GM18499 (cell line): Measurements from ENCODE around the gene RUVBL2.
A peak's percentile ranks its signal among the peaks of the same experiment; 100 is the strongest.

Experiments
- ATAC-seq: cut with Tn5 transposase; IDR thresholded peaks from one replicate; pipeline ENCODE4 v1.9.1; 2021; ENCODE audit warnings: moderate number of reproducible peaks; ENCODE audit not compliant: insufficient read depth, unreplicated experiment

Gene RUVBL2

GRCh38 chr19:48993175-48994034, at the start of gene RUVBL2, which contains the start of gene GYS1:
TSS of gene RUVBL2 (plus strand) at chr19:48993887. CDS start at chr19:48993912, 25 bp downstream.
TSS of gene GYS1 (minus strand) at chr19:48993309. CDS start at chr19:48993112, 197 bp downstream.
- peak; percentile 76 for ATAC-seq

GRCh38 chr19:48945415-48945814, 48.3 kb upstream of the RUVBL2 start:
- ATAC-seq: no peak

GRCh38 chr19:48945817-48946216, 47.9 kb upstream of the RUVBL2 start:
- no peak for ATAC-seq

GRCh38 chr19:48946463-48947257, 47.0 kb upstream of the RUVBL2 start:
- no peak for ATAC-seq

GRCh38 chr19:48947258-48947542, 46.5 kb upstream of the RUVBL2 start:
- ATAC-seq: no peak

GRCh38 chr19:48950159-48950558, 43.5 kb upstream of the RUVBL2 start:
- no peak for ATAC-seq

GRCh38 chr19:48950830-48951519, 42.7 kb upstream of the RUVBL2 start:
- ATAC-seq: no peak

- no peak for ATAC-seq
Observed at GRCh38 chr19:48953141-48953540, 40.5 kb upstream of the RUVBL2 start.

GRCh38 chr19:48953990-48954594, 39.6 kb upstream of the RUVBL2 start:
- no peak for ATAC-seq

GRCh38 chr19:48954595-48955307, 38.9 kb upstream of the RUVBL2 start, which contains the start of gene BAX:
TSS of gene BAX (plus strand) at chr19:48954875. CDS start at chr19:48954929, 54 bp downstream.
- ATAC-seq: no peak

GRCh38 chr19:48955308-48955958, 38.3 kb upstream of the RUVBL2 start:
- ATAC-seq: no peak

- no peak for ATAC-seq
Observed at GRCh38 chr19:48958006-48958405, 35.7 kb upstream of the RUVBL2 start.

- ATAC-seq: no peak
Observed at GRCh38 chr19:48959341-48960239, 34.1 kb upstream of the RUVBL2 start.

GRCh38 chr19:48961051-48961649, 32.5 kb upstream of the RUVBL2 start:
- ATAC-seq: no peak

- no peak for ATAC-seq
Observed at GRCh38 chr19:48961673-48962028, 32.0 kb upstream of the RUVBL2 start.

- no peak for ATAC-seq
Observed at GRCh38 chr19:48962029-48962848, 31.4 kb upstream of the RUVBL2 start.

- no peak for ATAC-seq
Observed at GRCh38 chr19:48962849-48963165, 30.9 kb upstream of the RUVBL2 start.
